NCI-H524 treated with DMSO at 0.1 percent for 48 hours (cell line): ENCODE data around the gene RNF40.
"Not testable (repeated sequence)": the region's sequence is repeated elsewhere in the genome, so short reads cannot be mapped to it uniquely, and the experiment has no call there.

Experiments
- DNase-seq: peaks from one replicate; lab custom pipeline; 2025; lab: John Stamatoyannopoulos, UW

The RNF40 gene

DNA sequence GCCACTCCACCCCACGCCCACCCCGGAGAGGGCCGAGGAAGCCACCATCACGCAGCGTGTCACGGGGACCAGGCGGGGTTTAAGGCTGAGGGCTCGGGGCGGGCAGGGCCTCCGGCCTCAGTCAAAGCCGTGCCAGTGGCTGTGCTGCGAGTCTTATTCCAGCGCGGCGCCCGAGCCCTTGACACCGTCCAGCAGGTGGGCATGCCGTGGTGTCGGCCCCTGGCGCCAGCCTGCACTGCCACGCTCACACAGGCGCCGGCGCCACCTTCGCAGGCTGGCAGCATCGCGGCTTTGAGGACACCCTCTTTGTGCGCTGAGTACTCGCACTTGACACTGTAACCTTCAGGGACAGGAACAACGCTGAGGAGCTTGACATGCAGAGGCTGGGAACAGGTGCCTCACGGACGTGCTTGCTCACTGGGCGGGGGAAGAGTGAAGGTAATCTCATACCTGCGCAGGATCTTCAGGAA is 58.9 kb downstream of the RNF40 start:
- DNase-seq, result no peak

DNA sequence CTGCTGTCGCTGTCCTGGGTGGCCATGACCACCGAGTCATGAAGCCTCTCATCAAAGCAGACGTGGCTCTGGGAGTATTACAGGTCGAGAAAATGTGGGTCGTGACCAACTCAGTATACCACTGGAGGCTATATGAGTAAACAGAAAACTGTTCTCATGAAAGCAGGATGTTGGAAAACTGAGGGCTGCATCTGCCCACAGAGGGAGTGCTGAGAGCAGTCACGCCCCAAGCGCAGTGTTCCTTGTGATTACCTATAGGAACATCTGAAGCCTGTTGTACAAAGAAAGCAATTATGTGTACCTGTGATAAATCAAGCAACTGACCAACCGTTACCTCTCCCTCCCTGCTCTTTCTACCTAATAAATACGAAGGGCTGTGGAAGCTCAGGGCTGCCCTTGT is 59.3 kb downstream of the RNF40 start:
- DNase-seq, result not testable (repeated sequence)

DNA sequence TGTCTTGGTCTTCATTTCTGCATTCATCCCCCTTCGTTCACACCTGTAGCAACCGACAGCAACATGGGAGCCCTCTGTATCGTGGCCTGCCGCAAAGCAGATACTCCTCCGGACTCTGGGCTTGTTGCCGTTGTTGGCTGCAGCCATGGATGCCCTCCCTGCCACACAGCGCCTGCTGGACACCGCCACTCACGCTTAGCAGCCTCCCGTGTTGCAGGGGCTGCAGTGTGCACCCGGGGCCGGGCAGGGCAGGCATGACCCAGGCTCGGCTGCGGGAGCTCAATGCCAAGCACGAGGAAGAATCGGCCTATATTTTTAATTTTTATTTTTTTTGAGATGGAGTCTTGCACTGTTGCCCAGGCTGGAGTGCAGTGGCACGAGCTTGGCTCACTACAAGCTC is 59.8 kb downstream of the RNF40 start:
- DNase-seq, result no peak
